K562 (cell line): ENCODE results near the gene CSNK2A1. TPM values are rescaled to one million over a fixed set of nuclear protein-coding genes. Genes with fewer than 3 reads are reported as not detected.

Source experiments
- ATAC-seq: fragments of 200-7000 bp; cut with Tn5 transposase; 3 replicates; pipeline ENCODE4 v1.9.1; 2020; ENCODE audit warnings: moderate library complexity
- BruUV-seq: library from RNA; stranded (reverse); fragments of 400-500 nt; replicated peaks from 2 replicates; lab custom pipeline; 2021; lab: Mats Ljungman, UMichigan
- CTCF ChIA-PET: fragments of 300-600 bp; formaldehyde crosslinking; extraction: SDS; loops from one replicate; lab custom pipeline; 2021; ENCODE audit warnings: low intra/inter-chr PET ratio; lab: Yijun Ruan, JAX
- POLR2A ChIA-PET: fragments of 300-600, 350-650 bp; sonication (Branson Sonifier 250); formaldehyde crosslinking; extraction: SDS; loops from one replicate; lab custom pipeline; 2021; ENCODE audit warnings: antibody characterized with exemption, inconsistent platforms; lab: Yijun Ruan, JAX
- DNase-seq, 4 experiments: peaks; one replicate each; pipeline versions ENCODE4 v3.0.0 to v3.0.0-alpha.2; 2011 to 2018; ENCODE audit warnings: low spot score in 3 of 4, mixed read lengths in 3 of 4; ENCODE audit errors: extremely low read depth in 1 of 4
- FAIRE-seq: peaks from 2 replicates; lab custom pipeline; 2011; peaks lifted over from hg19 to GRCh38; lab: Jason Lieb, UNC
- H2AFZ ChIP-seq: 2 replicates; pipeline ENCODE4 v1.6.0; 2011; ENCODE audit warnings: low read depth, low read length, control low read depth, inconsistent platforms
- H3K27ac ChIP-seq: fragments of 200-600 bp; 3 replicates; pipeline ENCODE4 v1.8.0; 2011; ENCODE audit warnings: low read depth, mild to moderate bottlenecking, control low read depth, inconsistent platforms, low read length, moderate library complexity, mixed read lengths; ENCODE audit errors: extremely low read depth
- H3K27me3 ChIP-seq, 2 experiments: fragments of 300-600 bp in 1 of 2; 2 replicates in 1 of 2; 3 replicates in 1 of 2; pipeline versions ENCODE4 v1.6.0 to v1.8.0; 2011; ENCODE audit warnings: inconsistent platforms in 2 of 2, low read length in 2 of 2, mild to moderate bottlenecking in 1 of 2, mixed read lengths in 1 of 2, moderate library complexity in 1 of 2; ENCODE audit not compliant: control insufficient read depth in 2 of 2, insufficient read depth in 2 of 2
- H3K36me3 ChIP-seq: fragments of 300-600 bp; 3 replicates; pipeline ENCODE4 v1.8.0; 2011; ENCODE audit warnings: mild to moderate bottlenecking, low read length, inconsistent platforms; ENCODE audit not compliant: control insufficient read depth, insufficient read depth
- H3K4me1 ChIP-seq, 2 experiments: fragments of 200-600 bp in 1 of 2; replicated peaks in 1 of 2; 2 replicates in 1 of 2; 3 replicates in 1 of 2; pipeline versions ENCODE4 v1.5.1 to v1.8.0; 2011; ENCODE audit warnings: inconsistent platforms in 2 of 2, low read length in 2 of 2, mild to moderate bottlenecking in 1 of 2, mixed read lengths in 1 of 2, moderate library complexity in 1 of 2; ENCODE audit not compliant: control insufficient read depth in 2 of 2, insufficient read depth in 2 of 2
- H3K4me2 ChIP-seq: 2 replicates; pipeline ENCODE4 v1.6.1; 2011; ENCODE audit warnings: low read length, control low read depth, inconsistent platforms, mixed read lengths; ENCODE audit not compliant: insufficient read depth
- H3K4me3 ChIP-seq: fragments of 200-600 bp; sonication (generic), shearing (Covaris generic); 2 replicates; pipeline ENCODE4 v1.5.1; 2016; ENCODE audit warnings: control low read depth, inconsistent platforms
- H3K79me2 ChIP-seq: fragments of 200-600 bp; 3 replicates; pipeline ENCODE4 v1.8.0; 2011; ENCODE audit warnings: low read length, inconsistent platforms; ENCODE audit not compliant: control insufficient read depth, insufficient read depth
- H3K9ac ChIP-seq, 2 experiments: 2 replicates each; pipeline versions ENCODE4 v1.6.0 to v1.6.1; 2011; ENCODE audit warnings: low read depth in 2 of 2, low read length in 2 of 2, control low read depth in 1 of 2, inconsistent platforms in 1 of 2, mild to moderate bottlenecking in 1 of 2, mixed read lengths in 1 of 2; ENCODE audit not compliant: insufficient read depth in 1 of 2
- H3K9me1 ChIP-seq: one replicate; pipeline ENCODE4 v1.6.0; 2011; ENCODE audit warnings: inconsistent platforms, mild to moderate bottlenecking, low read length, moderate library complexity; ENCODE audit not compliant: control insufficient read depth, insufficient read depth
- H3K9me3 ChIP-seq: replicated peaks from 2 replicates; pipeline ENCODE4 v1.5.1; 2011; ENCODE audit warnings: low read depth, low read length, inconsistent platforms; ENCODE audit not compliant: control insufficient read depth, insufficient read depth
- H4K20me1 ChIP-seq: replicated peaks from 2 replicates; pipeline ENCODE4 v1.6.1; 2011; ENCODE audit warnings: low read length, inconsistent platforms, mixed read lengths; ENCODE audit not compliant: control insufficient read depth, insufficient read depth
- CLOCK ChIP-seq: fragments of 250-450 bp; sonication (Bioruptor Pico); IDR thresholded peaks from 2 replicates; pipeline ENCODE4 v1.4.0; 2020; ENCODE audit warnings: mild to moderate bottlenecking, moderate library complexity, borderline replicate concordance
- MTA2 ChIP-seq: fragments of 450-650 bp; IDR thresholded peaks from 2 replicates; pipeline ENCODE4 v1.6.1; 2016; ENCODE audit warnings: low read depth
- SREBF1 ChIP-seq: fragments of 150-350 bp; IDR thresholded peaks from 2 replicates; pipeline ENCODE4 v1.6.1; 2014; ENCODE audit warnings: antibody characterized with exemption, low read depth, low read length, borderline replicate concordance
- ZC3H8 ChIP-seq: fragments of 450-650 bp; IDR thresholded peaks from 2 replicates; pipeline ENCODE4 v1.6.1; 2017
- ZNF280B ChIP-seq: fragments of 250-450 bp; sonication (Bioruptor Pico); IDR thresholded peaks from 2 replicates; pipeline ENCODE4 v1.5.1; 2021; ENCODE audit warnings: mild to moderate bottlenecking
- WGBS: fragments of 100-300 bp; shearing (Covaris generic); methylation state at CpG from one replicate; pipeline ENCODE4 v1.1.6; 2016; ENCODE audit warnings: low coverage, mixed read lengths; ENCODE audit not compliant: insufficient coverage; ENCODE audit errors: missing lambda C conversion rate; 5-methylcytosine and 5-hydroxymethylcytosine counted together
- in situ Hi-C: fragments of 300-500 bp; cut with MboI; formaldehyde crosslinking; loops from 4 replicates; pipeline ENCODE4 v1.15.0; 2018; ENCODE audit warnings: inconsistent platforms, mixed read lengths
- intact Hi-C: fragments of 100-400 bp; cut with micrococcal nuclease; formaldehyde crosslinking; loops from 2 replicates; pipeline ENCODE4 v1.14.2; 2022
- polyA plus RNA-seq, 8 experiments: library from polyadenylated mRNA; depleted of rRNA in 4 of 8; stranded (reverse) in 5 of 8; unstranded in 3 of 8; fragments of >200 nt; fragmentation: Nextera tagmentation in 2 of 8; fragmentation: Illumina TruSeq in 1 of 8; extraction: Ambion mirVana in 2 of 8; extraction: Trizol in 1 of 8; gene quantifications; 2 replicates each; pipeline versions ENCODE4 v1.2.1 to v1.2.3, GENCODE V29; 2011 to 2014; ENCODE audit warnings: inconsistent platforms in 1 of 8, missing spikeins in 1 of 8
- total RNA-seq, 7 experiments: library from RNA; depleted of rRNA in 6 of 7; stranded (reverse); fragments of >200 nt in 6 of 7; fragmentation: Illumina TruSeq in 2 of 7; extraction: Trizol in 2 of 7; gene quantifications; 2 replicates each; pipeline versions ENCODE4 v1.2.1 to v1.2.3, GENCODE V29; 2011 to 2021; ENCODE audit warnings: low replicate concordance in 1 of 7

The CSNK2A1 gene
- total and polyA plus RNA-seq, 9 of the 15 experiments (the other 6 are each of a cell fraction or from before 2014, with no cell fraction given), result 71.0 to 251 (median 103) TPM

GRCh38 chr20:572727-573126 is 29.1 kb upstream of the CSNK2A1 start:
- in situ Hi-C loops, result no loop called here
- Histone ChIP-seq H3K9me3 (no peaks in the 10 kb centered on the region), H3K79me2 (no peaks in the 10 kb centered on the region), H4K20me1 (no peaks in the 10 kb centered on the region), H3K36me3 (no peaks in the 10 kb centered on the region), H3K4me3 (no peak overlapping the region), H3K27me3 (peaks cover 0 to 4% of the 10 kb centered on the region in 2 experiments; a peak in 1 of 5 replicates), H3K9ac (no peak overlapping the region), H3K4me2 (no peak overlapping the region), H3K9me1 (no peaks in the 10 kb centered on the region), H3K4me1 (peaks cover 14 to 23% of the 10 kb centered on the region in 2 experiments; a peak in 4 of 5 replicates), H2AFZ (no peak overlapping the region), H3K27ac (no peak overlapping the region)
- FAIRE-seq, result no peak
- no TSS peak for BruUV-seq
- WGBS, result 23% methylated on average over 7 of the region's 7 CpGs
- intact Hi-C loops, result no loop called here
- no peak for ATAC-seq
- no peak for DNase-seq
- ChIA-PET POLR2A (interaction anchor here (1.5 kb wide), 1 partner anchor 29 kb away, joined by 6 read pairs; the partner anchor contains the start of gene CSNK2A1), CTCF (no interaction called here)
- no peak for TF ChIP-seq SREBF1
- TF ChIP-seq ZNF280B, result no peak
- TF ChIP-seq MTA2, result no peak
- TF ChIP-seq CLOCK, result no peak
- no peak for TF ChIP-seq ZC3H8
